ENCODE results near the gene GRIFIN. TPM values are rescaled to one million over a fixed set of nuclear protein-coding genes. Genes with fewer than 3 reads are reported as not detected.

Gene GRIFIN
- total RNA-seq, 1 experiment from 2014 or later = not detected

GRCh38 chr7:2432910-2433712, 43.1 kb downstream of the GRIFIN start:
- BruUV-seq (replicated peaks) = no TSS peak
- CTCF ChIA-PET = interaction anchor here (0.6 kb wide), 1 partner anchor 277 kb away, joined by 3 read pairs; no protein-coding TSS in a partner anchor

GRCh38 chr7:2431260-2431867, 44.8 kb downstream of the GRIFIN start:
- no peak for TF ChIP-seq EZH2phosphoT487 (IDR thresholded peaks at IDR 0.05; ENCODE audit: borderline replicate concordance, low read length)
- peak; percentile 68 for TF ChIP-seq CTCF (conservative IDR thresholded peaks at IDR 0.05; ENCODE audit: low read depth, low read length)
- ATAC-seq (peak; percentile 74), DNase-seq (peak; percentile 50)
- ChIA-PET POLR2A (ENCODE audit: unreplicated experiment) (no interaction called here), CTCF (interaction anchor here (1.0 to 1.1 kb wide), 2 partner anchors 19 to 28 kb away, joined by 3 to 4 read pairs; partner anchors contain the start of gene CHST12)
- H3K36me3 ChIP-seq (ENCODE audit: low read depth, low read length) = no peaks in the 10 kb centered on the region; the same call in 1 of the 2 replicates
- no peak overlapping the region for H2AFZ ChIP-seq (ENCODE audit: low read length)
- no peak overlapping the region for H3K4me3 ChIP-seq (ENCODE audit: low read length)
- no peak overlapping the region for H3K4me2 ChIP-seq (ENCODE audit: low read length)
- H3K9me2 ChIP-seq (replicated peaks; ENCODE audit: low read length) = no peaks in the 10 kb centered on the region
- no peaks in the 10 kb centered on the region for H3K9me3 ChIP-seq (ENCODE audit: low read length)
- intact Hi-C loops (cut with micrococcal nuclease) = no loop called here
- no peak overlapping the region for H3K9ac ChIP-seq (ENCODE audit: low read length)
- no peaks in the 10 kb centered on the region for H3K79me2 ChIP-seq (ENCODE audit: low read length)
- no peaks in the 10 kb centered on the region for H3F3A ChIP-seq (ENCODE audit: low read length, unreplicated experiment)
- no peaks in the 10 kb centered on the region for H3K27me3 ChIP-seq (ENCODE audit: low read length)
- no peak overlapping the region for H3K27ac ChIP-seq (ENCODE audit: low read length)
- no TSS peak for BruUV-seq (replicated peaks)
- no peaks in the 10 kb centered on the region for H4K20me1 ChIP-seq (ENCODE audit: low read length)
- H3K4me1 ChIP-seq (ENCODE audit: insufficient read depth, low read length) = no peaks in the 10 kb centered on the region

More at GRCh38 chr7:2432910-2433712, 43.1 kb downstream of the GRIFIN start:
- Histone ChIP-seq H3F3A (ENCODE audit: low read length, unreplicated experiment) (no peaks in the 10 kb centered on the region), H3K4me2 (ENCODE audit: low read length) (no peak overlapping the region), H3K9me2 (replicated peaks; ENCODE audit: low read length) (no peaks in the 10 kb centered on the region), H3K4me3 (ENCODE audit: low read length) (no peak overlapping the region), H3K9me3 (ENCODE audit: low read length) (no peaks in the 10 kb centered on the region), H3K4me1 (ENCODE audit: insufficient read depth, low read length) (no peaks in the 10 kb centered on the region), H3K79me2 (ENCODE audit: low read length) (no peaks in the 10 kb centered on the region), H4K20me1 (ENCODE audit: low read length) (no peaks in the 10 kb centered on the region), H3K27me3 (ENCODE audit: low read length) (no peaks in the 10 kb centered on the region), H2AFZ (ENCODE audit: low read length) (no peak overlapping the region), H3K36me3 (ENCODE audit: low read depth, low read length) (no peaks in the 10 kb centered on the region; the same call in 1 of the 2 replicates), H3K9ac (ENCODE audit: low read length) (no peak overlapping the region), H3K27ac (ENCODE audit: low read length) (no peak overlapping the region)
- POLR2A ChIA-PET (ENCODE audit: unreplicated experiment) = no interaction called here
- no peak for DNase-seq
- TF ChIP-seq CTCF (conservative IDR thresholded peaks at IDR 0.05; ENCODE audit: low read depth, low read length) = no peak
- intact Hi-C loops (cut with micrococcal nuclease) = no loop called here
- ATAC-seq = no peak

GRCh38 chr7:2425749-2426148, 50.4 kb downstream of the GRIFIN start:
- H4K20me1 ChIP-seq (ENCODE audit: low read length) = no peaks in the 10 kb centered on the region
- TF ChIP-seq EZH2phosphoT487 (IDR thresholded peaks at IDR 0.05; ENCODE audit: borderline replicate concordance, low read length) (no peak), EZH2 (IDR thresholded peaks at IDR 0.05; ENCODE audit: low read length, unreplicated experiment) (no peak), CTCF (conservative IDR thresholded peaks at IDR 0.05; ENCODE audit: low read depth, low read length) (no peak)
- H3K36me3 ChIP-seq (ENCODE audit: low read depth, low read length) = no peaks in the 10 kb centered on the region; the same call in 1 of the 2 replicates
- H3K27ac ChIP-seq (ENCODE audit: low read length) = no peak overlapping the region
- POLR2A ChIA-PET (ENCODE audit: unreplicated experiment) = no interaction called here
- H3F3A ChIP-seq (ENCODE audit: low read length, unreplicated experiment) = no peaks in the 10 kb centered on the region
- H3K9me3 ChIP-seq (ENCODE audit: low read length) = no peaks in the 10 kb centered on the region
- no TSS peak for BruUV-seq (replicated peaks)
- intact Hi-C loops (cut with micrococcal nuclease) = no loop called here
- no peak overlapping the region for H3K4me3 ChIP-seq (ENCODE audit: low read length)
- no peak overlapping the region for H3K4me2 ChIP-seq (ENCODE audit: low read length)
- H3K9ac ChIP-seq (ENCODE audit: low read length) = no peak overlapping the region
- DNase-seq (no peak), ATAC-seq (no peak)
- H3K4me1 ChIP-seq (ENCODE audit: insufficient read depth, low read length) = no peaks in the 10 kb centered on the region
- H3K79me2 ChIP-seq (ENCODE audit: low read length) = no peaks in the 10 kb centered on the region
- H2AFZ ChIP-seq (ENCODE audit: low read length) = no peak overlapping the region
- CTCF ChIA-PET = interaction anchor here (0.5 kb wide), 1 partner anchor 26 kb away, joined by 4 read pairs; no protein-coding TSS in a partner anchor
- no peaks in the 10 kb centered on the region for H3K27me3 ChIP-seq (ENCODE audit: low read length)
- no peaks in the 10 kb centered on the region for H3K9me2 ChIP-seq (replicated peaks; ENCODE audit: low read length)

Data from PC-3 (cell line).